ENCODE results near the gene PDE4B.

DNA sequence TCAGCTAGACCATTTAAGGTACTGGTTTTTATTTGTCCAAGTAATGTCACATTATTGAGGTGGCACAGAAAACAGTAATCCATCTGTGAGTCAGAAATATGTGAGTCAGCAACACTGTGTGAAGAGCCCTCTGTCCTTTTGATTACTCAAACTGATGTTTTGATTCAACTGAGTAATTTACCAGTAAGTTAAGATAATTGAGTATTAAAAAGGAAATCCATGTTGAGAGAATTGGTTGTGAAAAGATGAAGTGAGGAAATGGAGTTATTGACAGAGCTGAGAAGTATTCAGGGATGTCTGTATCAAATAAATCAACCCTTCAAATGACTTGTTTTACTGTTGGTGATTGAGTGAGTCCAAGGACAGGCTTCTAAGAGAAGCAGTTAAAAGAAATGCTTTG is 438.5 kb downstream of the PDE4B start:
- TF ChIP-seq, protein P1, sequence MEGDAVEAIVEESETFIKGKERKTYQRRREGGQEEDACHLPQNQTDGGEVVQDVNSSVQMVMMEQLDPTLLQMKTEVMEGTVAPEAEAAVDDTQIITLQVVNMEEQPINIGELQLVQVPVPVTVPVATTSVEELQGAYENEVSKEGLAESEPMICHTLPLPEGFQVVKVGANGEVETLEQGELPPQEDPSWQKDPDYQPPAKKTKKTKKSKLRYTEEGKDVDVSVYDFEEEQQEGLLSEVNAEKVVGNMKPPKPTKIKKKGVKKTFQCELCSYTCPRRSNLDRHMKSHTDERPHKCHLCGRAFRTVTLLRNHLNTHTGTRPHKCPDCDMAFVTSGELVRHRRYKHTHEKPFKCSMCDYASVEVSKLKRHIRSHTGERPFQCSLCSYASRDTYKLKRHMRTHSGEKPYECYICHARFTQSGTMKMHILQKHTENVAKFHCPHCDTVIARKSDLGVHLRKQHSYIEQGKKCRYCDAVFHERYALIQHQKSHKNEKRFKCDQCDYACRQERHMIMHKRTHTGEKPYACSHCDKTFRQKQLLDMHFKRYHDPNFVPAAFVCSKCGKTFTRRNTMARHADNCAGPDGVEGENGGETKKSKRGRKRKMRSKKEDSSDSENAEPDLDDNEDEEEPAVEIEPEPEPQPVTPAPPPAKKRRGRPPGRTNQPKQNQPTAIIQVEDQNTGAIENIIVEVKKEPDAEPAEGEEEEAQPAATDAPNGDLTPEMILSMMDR (IDR thresholded peaks at IDR 0.05) = no peak
- TF ChIP-seq POLR2A (IDR thresholded peaks at IDR 0.05) (no peak), POLR2AphosphoS5 (IDR thresholded peaks at IDR 0.05) (no peak)
